ENCODE results near the gene ZNF20. TPM values are rescaled to one million over a fixed set of nuclear protein-coding genes. Genes with fewer than 3 reads are reported as not detected.

ZNF20 gene
- polyA plus RNA-seq = 7.0 TPM
- long read RNA-seq, donor 1 = 0 reads
- long read RNA-seq, donor 2, partial matches to known transcripts = 0 of 2 reads
- long read RNA-seq, donor 2, other reads (novel, unspliced or antisense) = 0 of 2 reads
- long read RNA-seq, donor 3 = 0 reads
- long read RNA-seq, donor 4 = 0 reads
- long read RNA-seq, donor 5, partial matches to known transcripts = 0 of 4 reads
- long read RNA-seq, donor 5, other reads (novel, unspliced or antisense) = 0 of 4 reads
- long read RNA-seq, donor 6, partial matches to known transcripts = 0 of 5 reads
- long read RNA-seq, donor 6, other reads (novel, unspliced or antisense) = 0 of 5 reads
- long read RNA-seq, donor 7, partial matches to known transcripts = 0 of 3 reads
- long read RNA-seq, donor 7, other reads (novel, unspliced or antisense) = 0 of 3 reads
- long read RNA-seq, donor 8, partial matches to known transcripts = 0 of 3 reads
- long read RNA-seq, donor 8, other reads (novel, unspliced or antisense) = 0 of 3 reads
- long read RNA-seq, donor 9, partial matches to known transcripts = 0 of 1 reads
- long read RNA-seq, donor 9, other reads (novel, unspliced or antisense) = 0 of 1 reads
- long read RNA-seq, donor 10, partial matches to known transcripts = 0 of 5 reads
- long read RNA-seq, donor 10, other reads (novel, unspliced or antisense) = 0 of 5 reads
- long read RNA-seq, donor 11, partial matches to known transcripts = 0 of 1 reads
- long read RNA-seq, donor 11, other reads (novel, unspliced or antisense) = 0 of 1 reads

GRCh38 chr19:12139885-12140544, at the start of gene ZNF20:
ZNF20 (minus strand) TSS chr19:12140350; CDS start chr19:12140182, 168 bp downstream.
- H3K4me3 ChIP-seq (ENCODE audit: low read length) = peak within 1 kb of the TSS; percentile 96
- peaks cover 19% of the 10 kb centered on the region for H3K9me3 ChIP-seq (ENCODE audit: control insufficient read depth, low read depth, low read length)
- peaks cover 8% of the 10 kb centered on the region for H3K4me1 ChIP-seq (ENCODE audit: control insufficient read depth, insufficient read depth, low read length)
- no peaks in the 10 kb centered on the region for H3K27me3 ChIP-seq (ENCODE audit: control insufficient read depth, insufficient read depth, low read length)
- no CpG with 5 or more reads among the region's 49 CpGs for WGBS (ENCODE audit: insufficient coverage, low lambda C conversion rate)
- DNase-seq = peak; percentile 95 to 98
- peak within 1 kb of the TSS; percentile 96 for H3K27ac ChIP-seq (ENCODE audit: low read length)
- peaks cover 26% of the 10 kb centered on the region for H3K36me3 ChIP-seq (ENCODE audit: control insufficient read depth, insufficient read depth, low read length)

DNA sequence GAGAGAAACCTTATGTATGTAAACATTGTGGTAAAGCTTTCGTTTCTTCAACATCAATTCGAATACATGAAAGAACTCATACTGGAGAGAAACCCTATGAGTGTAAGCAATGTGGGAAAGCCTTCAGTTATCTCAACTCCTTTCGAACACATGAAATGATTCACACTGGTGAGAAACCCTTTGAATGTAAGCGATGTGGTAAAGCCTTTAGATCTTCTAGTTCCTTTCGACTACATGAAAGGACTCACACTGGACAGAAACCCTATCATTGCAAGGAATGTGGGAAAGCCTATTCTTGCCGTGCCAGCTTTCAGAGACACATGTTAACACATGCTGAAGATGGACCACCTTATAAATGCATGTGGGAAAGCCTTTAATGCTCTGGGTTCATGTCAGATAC, 47.5 kb upstream of the ZNF20 start:
- no CpG with 5 or more reads among the region's 6 CpGs for WGBS (ENCODE audit: insufficient coverage, low lambda C conversion rate)
- no peak for DNase-seq
- no peak overlapping the region for H3K27ac ChIP-seq (ENCODE audit: low read length)
- H3K9me3 ChIP-seq (ENCODE audit: control insufficient read depth, low read depth, low read length) = peaks cover 57% of the 10 kb centered on the region
- no peak overlapping the region for H3K4me3 ChIP-seq (ENCODE audit: low read length)
- no peaks in the 10 kb centered on the region for H3K27me3 ChIP-seq (ENCODE audit: control insufficient read depth, insufficient read depth, low read length)
- H3K4me1 ChIP-seq (ENCODE audit: control insufficient read depth, insufficient read depth, low read length) = no peaks in the 10 kb centered on the region
- peaks cover 44% of the 10 kb centered on the region for H3K36me3 ChIP-seq (ENCODE audit: control insufficient read depth, insufficient read depth, low read length)

DNA sequence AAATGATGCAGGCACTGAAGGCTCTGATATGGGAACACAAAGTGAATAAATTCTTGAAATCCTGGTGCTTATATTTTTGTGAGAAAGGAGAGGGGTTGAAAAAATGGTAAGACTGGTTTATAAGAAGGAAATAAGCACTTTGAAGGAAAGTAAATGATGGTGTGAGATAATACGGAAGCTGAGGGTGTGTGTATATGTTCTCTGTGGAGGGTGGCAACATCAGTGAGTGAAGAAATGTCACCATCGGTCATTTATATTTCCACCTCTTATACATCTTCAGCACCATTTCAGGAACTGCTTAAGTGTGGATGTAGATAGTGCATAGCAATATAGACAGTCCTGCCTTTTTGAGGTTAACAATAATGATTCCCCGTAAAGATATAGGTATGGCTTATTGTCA, 40.2 kb upstream of the ZNF20 start:
- no peaks in the 10 kb centered on the region for H3K4me1 ChIP-seq (ENCODE audit: control insufficient read depth, insufficient read depth, low read length)
- no peak overlapping the region for H3K27ac ChIP-seq (ENCODE audit: low read length)
- H3K4me3 ChIP-seq (ENCODE audit: low read length) = no peak overlapping the region
- WGBS (ENCODE audit: insufficient coverage, low lambda C conversion rate) = 100% methylated on average over 1 of the region's 3 CpGs
- H3K27me3 ChIP-seq (ENCODE audit: control insufficient read depth, insufficient read depth, low read length) = no peaks in the 10 kb centered on the region
- no peak for DNase-seq
- peaks cover 16% of the 10 kb centered on the region for H3K36me3 ChIP-seq (ENCODE audit: control insufficient read depth, insufficient read depth, low read length)
- peaks cover 57% of the 10 kb centered on the region for H3K9me3 ChIP-seq (ENCODE audit: control insufficient read depth, low read depth, low read length)

GRCh38 chr19:12166626-12167025, 26.5 kb upstream of the ZNF20 start:
- Histone ChIP-seq H3K4me3 (ENCODE audit: low read length) (no peak overlapping the region), H3K9me3 (ENCODE audit: control insufficient read depth, low read depth, low read length) (no peaks in the 10 kb centered on the region), H3K27me3 (ENCODE audit: control insufficient read depth, insufficient read depth, low read length) (no peaks in the 10 kb centered on the region), H3K27ac (ENCODE audit: low read length) (no peak overlapping the region), H3K36me3 (ENCODE audit: control insufficient read depth, insufficient read depth, low read length) (peaks cover 7% of the 10 kb centered on the region), H3K4me1 (ENCODE audit: control insufficient read depth, insufficient read depth, low read length) (peaks cover 6% of the 10 kb centered on the region)
- DNase-seq = no peak
- 86% methylated on average over 1 of the region's 1 CpG for WGBS (ENCODE audit: insufficient coverage, low lambda C conversion rate)

- WGBS (ENCODE audit: insufficient coverage, low lambda C conversion rate) = 0% methylated on average over 1 of the region's 2 CpGs
- Histone ChIP-seq H3K27ac (ENCODE audit: low read length) (peak overlapping the region; percentile 99), H3K4me3 (ENCODE audit: low read length) (peak overlapping the region; percentile 99), H3K4me1 (ENCODE audit: control insufficient read depth, insufficient read depth, low read length) (peaks cover 6% of the 10 kb centered on the region), H3K9me3 (ENCODE audit: control insufficient read depth, low read depth, low read length) (no peaks in the 10 kb centered on the region), H3K36me3 (ENCODE audit: control insufficient read depth, insufficient read depth, low read length) (no peaks in the 10 kb centered on the region), H3K27me3 (ENCODE audit: control insufficient read depth, insufficient read depth, low read length) (no peaks in the 10 kb centered on the region)
- peak in 1 of 2 donors; percentile 20 for DNase-seq
Observed at GRCh38 chr19:12163826-12164225, 23.7 kb upstream of the ZNF20 start.

- WGBS (ENCODE audit: insufficient coverage, low lambda C conversion rate) = 0% methylated on average over 3 of the region's 57 CpGs
- Histone ChIP-seq H3K27ac (ENCODE audit: low read length) (peak within 1 kb of the TSS; percentile 99), H3K36me3 (ENCODE audit: control insufficient read depth, insufficient read depth, low read length) (no peaks in the 10 kb centered on the region), H3K4me3 (ENCODE audit: low read length) (peak within 1 kb of the TSS; percentile 99), H3K27me3 (ENCODE audit: control insufficient read depth, insufficient read depth, low read length) (no peaks in the 10 kb centered on the region), H3K4me1 (ENCODE audit: control insufficient read depth, insufficient read depth, low read length) (peaks cover 6% of the 10 kb centered on the region), H3K9me3 (ENCODE audit: control insufficient read depth, low read depth, low read length) (no peaks in the 10 kb centered on the region)
- DNase-seq = peak; percentile 93 to 97
Observed at GRCh38 chr19:12162882-12163806, 23.0 kb upstream of the ZNF20 start, which contains the start of gene ZNF136. ZNF136 (plus strand) TSS chr19:12163096; CDS start chr19:12163204, 108 bp downstream.

DNA sequence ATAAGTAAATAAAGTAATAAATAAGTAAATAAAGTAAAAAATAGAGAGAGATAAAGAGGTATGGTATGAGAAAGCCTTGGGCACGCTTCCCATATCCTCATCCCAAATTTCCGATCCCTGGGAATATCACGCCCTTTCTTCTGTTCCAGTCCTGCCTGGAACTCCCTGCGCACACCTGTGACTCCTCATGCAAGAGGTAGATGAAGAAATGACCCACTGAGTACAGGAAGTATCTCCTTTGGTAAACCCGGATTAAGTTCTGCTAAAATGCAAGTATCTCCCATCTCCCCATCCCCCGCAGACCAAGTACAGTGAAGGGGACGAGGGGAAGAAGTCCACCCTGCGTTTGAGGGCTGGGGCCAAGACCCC, 22.3 kb upstream of the ZNF20 start:
- Histone ChIP-seq H3K4me3 (ENCODE audit: low read length) (peak overlapping the region; percentile 99), H3K9me3 (ENCODE audit: control insufficient read depth, low read depth, low read length) (no peaks in the 10 kb centered on the region), H3K36me3 (ENCODE audit: control insufficient read depth, insufficient read depth, low read length) (no peaks in the 10 kb centered on the region), H3K27ac (ENCODE audit: low read length) (peak overlapping the region; percentile 99), H3K27me3 (ENCODE audit: control insufficient read depth, insufficient read depth, low read length) (no peaks in the 10 kb centered on the region), H3K4me1 (ENCODE audit: control insufficient read depth, insufficient read depth, low read length) (peaks cover 6% of the 10 kb centered on the region)
- 83% methylated on average over 1 of the region's 8 CpGs for WGBS (ENCODE audit: insufficient coverage, low lambda C conversion rate)
- no peak for DNase-seq

- H3K27me3 ChIP-seq (ENCODE audit: control insufficient read depth, insufficient read depth, low read length) = no peaks in the 10 kb centered on the region
- WGBS (ENCODE audit: insufficient coverage, low lambda C conversion rate) = no CpG with 5 or more reads among the region's 25 CpGs
- no peaks in the 10 kb centered on the region for H3K36me3 ChIP-seq (ENCODE audit: control insufficient read depth, insufficient read depth, low read length)
- H3K4me3 ChIP-seq (ENCODE audit: low read length) = no peak overlapping the region
- H3K9me3 ChIP-seq (ENCODE audit: control insufficient read depth, low read depth, low read length) = no peaks in the 10 kb centered on the region
- peaks cover 9% of the 10 kb centered on the region for H3K4me1 ChIP-seq (ENCODE audit: control insufficient read depth, insufficient read depth, low read length)
- no peak overlapping the region for H3K27ac ChIP-seq (ENCODE audit: low read length)
- no peak for DNase-seq
Observed at GRCh38 chr19:12159773-12160414, 19.7 kb upstream of the ZNF20 start.

- Histone ChIP-seq H3K4me1 (ENCODE audit: control insufficient read depth, insufficient read depth, low read length) (peaks cover 3% of the 10 kb centered on the region), H3K9me3 (ENCODE audit: control insufficient read depth, low read depth, low read length) (no peaks in the 10 kb centered on the region), H3K36me3 (ENCODE audit: control insufficient read depth, insufficient read depth, low read length) (peaks cover 2% of the 10 kb centered on the region), H3K27me3 (ENCODE audit: control insufficient read depth, insufficient read depth, low read length) (no peaks in the 10 kb centered on the region), H3K27ac (ENCODE audit: low read length) (peak within 1 kb of the TSS; percentile 61), H3K4me3 (ENCODE audit: low read length) (peak within 1 kb of the TSS; percentile 86)
- DNase-seq = peak; percentile 72 to 86
- 0% methylated on average over 1 of the region's 58 CpGs for WGBS (ENCODE audit: insufficient coverage, low lambda C conversion rate)
Observed at GRCh38 chr19:12156223-12157058, 16.3 kb upstream of the ZNF20 start, which contains the start of gene ZNF625. ZNF625 (minus strand) TSS chr19:12156734; CDS start chr19:12156558, 176 bp downstream.

Data from large intestine (tissue), 12 donors.